ENCODE data around the gene KEAP1.

The KEAP1 gene

DNA sequence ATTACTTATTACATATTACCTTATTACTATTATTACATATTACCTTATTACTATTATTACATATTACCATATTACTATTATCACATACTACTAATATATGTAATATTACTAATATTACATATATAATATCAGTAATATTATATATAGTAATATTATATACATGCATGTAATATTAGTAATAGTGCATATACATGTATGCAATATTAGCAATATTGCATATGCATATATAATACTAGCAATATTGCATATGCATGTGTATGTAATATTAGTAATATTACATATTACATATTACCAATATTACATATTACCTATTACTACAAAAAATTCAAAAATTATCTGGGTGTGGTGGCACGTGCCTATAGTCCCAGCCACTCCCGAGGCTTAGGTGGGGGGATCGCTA is 60.5 kb downstream of the KEAP1 start:
- DNase-seq = no peak

GRCh38 chr19:10439588-10439987 is 63.6 kb downstream of the KEAP1 start:
- DNase-seq = no peak
